GM23338 (cell line): ENCODE data around the gene C1orf216. TPM values are rescaled to one million over a fixed set of nuclear protein-coding genes. Genes with fewer than 3 reads are reported as not detected.
A peak's percentile ranks its signal among the peaks of the same experiment; 100 is the strongest.

ENCODE experiments used
- ATAC-seq: fragments of 200-7000 bp; cut with Tn5 transposase; 3 replicates; pipeline ENCODE4 v1.9.1; 2020
- DNase-seq: peaks from one replicate; pipeline ENCODE4 v3.0.0-alpha.2; 2015; ENCODE audit warnings: low spot score
- H2AFZ ChIP-seq: fragments of 200-600 bp; sonication (generic); 2 replicates; pipeline ENCODE4 v1.8.0; 2016; ENCODE audit warnings: antibody characterized with exemption, mild to moderate bottlenecking, moderate library complexity
- H3F3A ChIP-seq: fragments of 200-600 bp; sonication (generic); replicated peaks from 2 replicates; pipeline ENCODE4 v1.8.0; 2017; ENCODE audit warnings: antibody characterized with exemption, mixed run types, low read depth
- H3K27ac ChIP-seq: fragments of 200-600 bp; sonication (generic); 2 replicates; pipeline ENCODE4 v1.6.1; 2016; ENCODE audit warnings: low read depth
- H3K27me3 ChIP-seq: fragments of 200-600 bp; sonication (generic); 2 replicates; pipeline ENCODE4 v1.8.0; 2016; ENCODE audit warnings: mild to moderate bottlenecking, mixed run types, moderate library complexity; ENCODE audit not compliant: insufficient read depth
- H3K36me3 ChIP-seq: fragments of 200-600 bp; sonication (generic); 2 replicates; pipeline ENCODE4 v1.8.0; 2016; ENCODE audit warnings: mild to moderate bottlenecking; ENCODE audit not compliant: insufficient read depth
- H3K4me1 ChIP-seq: fragments of 200-600 bp; sonication (generic); 2 replicates; pipeline ENCODE4 v1.8.0; 2016; ENCODE audit warnings: mild to moderate bottlenecking, moderate library complexity; ENCODE audit not compliant: insufficient read depth
- H3K4me2 ChIP-seq: fragments of 200-600 bp; sonication (generic); 2 replicates; pipeline ENCODE4 v1.7.1; 2017; ENCODE audit warnings: mixed run types
- H3K4me3 ChIP-seq: fragments of 200-600 bp; sonication (generic); 2 replicates; pipeline ENCODE4 v1.6.1; 2016; ENCODE audit warnings: mixed run types
- H3K79me2 ChIP-seq: fragments of 200-600 bp; sonication (generic); replicated peaks from 2 replicates; pipeline ENCODE4 v1.8.0; 2017; ENCODE audit warnings: mild to moderate bottlenecking; ENCODE audit not compliant: insufficient read depth
- H3K9me2 ChIP-seq: fragments of 200-600 bp; sonication (generic); 2 replicates; pipeline ENCODE4 v1.8.0; 2017; ENCODE audit not compliant: insufficient read depth
- H4K20me1 ChIP-seq: fragments of 200-600 bp; sonication (generic); replicated peaks from 2 replicates; pipeline ENCODE4 v1.8.0; 2017; ENCODE audit warnings: mild to moderate bottlenecking; ENCODE audit not compliant: insufficient read depth
- H3K27ac Mint-ChIP-seq: 2 replicates; pipeline ENCODE4 v1.8.0; 2020; ENCODE audit warnings: inconsistent platforms, mild to moderate bottlenecking, moderate library complexity, mixed read lengths
- H3K27me3 Mint-ChIP-seq: 3 replicates; pipeline ENCODE4 v1.8.0; 2022; ENCODE audit warnings: low read depth, mild to moderate bottlenecking, moderate library complexity, mixed read lengths, inconsistent platforms; ENCODE audit not compliant: insufficient read depth, poor library complexity
- H3K36me3 Mint-ChIP-seq: 3 replicates; pipeline ENCODE4 v1.8.0; 2021; ENCODE audit warnings: low read depth, mild to moderate bottlenecking, inconsistent platforms, moderate library complexity, mixed read lengths
- H3K4me1 Mint-ChIP-seq: 3 replicates; pipeline ENCODE4 v1.8.0; 2020; ENCODE audit warnings: mild to moderate bottlenecking, inconsistent platforms, mixed read lengths
- H3K4me3 Mint-ChIP-seq: 3 replicates; pipeline ENCODE4 v1.8.0; 2021; ENCODE audit warnings: moderate library complexity, mild to moderate bottlenecking, inconsistent platforms, mixed read lengths
- H3K9me3 Mint-ChIP-seq: 3 replicates; pipeline ENCODE4 v1.8.0; 2020; ENCODE audit warnings: moderate library complexity, mild to moderate bottlenecking, inconsistent platforms, mixed read lengths
- CREB1 ChIP-seq: fragments of 250-450 bp; sonication (Bioruptor Pico); IDR thresholded peaks from 2 replicates; pipeline ENCODE4 v1.5.0; 2020; ENCODE audit warnings: low read depth, mild to moderate bottlenecking, moderate library complexity
- EZH2 ChIP-seq: fragments of 200-600 bp; sonication (generic); IDR thresholded peaks from one replicate; pipeline ENCODE4 v1.8.0; 2017; ENCODE audit warnings: antibody characterized with exemption, mild to moderate bottlenecking, low read depth; ENCODE audit not compliant: unreplicated experiment
- EZH2phosphoT487 ChIP-seq: fragments of 200-600 bp; sonication (generic); IDR thresholded peaks from one replicate; pipeline ENCODE4 v1.8.1; 2018; ENCODE audit warnings: antibody characterized with exemption; ENCODE audit not compliant: unreplicated experiment
- JUNB ChIP-seq: IDR thresholded peaks from one replicate; pipeline ENCODE4 v1.6.1; 2016; ENCODE audit warnings: antibody characterized with exemption; ENCODE audit not compliant: unreplicated experiment
- NANOG ChIP-seq: IDR thresholded peaks from 2 replicates; pipeline ENCODE4 v1.6.1; 2016; ENCODE audit warnings: antibody characterized with exemption, borderline replicate concordance
- POLR2AphosphoS5 ChIP-seq: IDR thresholded peaks from 2 replicates; pipeline ENCODE4 v1.6.1; 2016; ENCODE audit warnings: antibody characterized with exemption, low read depth
- STAT1 ChIP-seq: IDR thresholded peaks from one replicate; pipeline ENCODE4 v1.6.1; 2016; ENCODE audit warnings: antibody characterized with exemption; ENCODE audit not compliant: unreplicated experiment
- ZNF114 ChIP-seq: fragments of 250-450 bp; sonication (Bioruptor Pico); IDR thresholded peaks from 2 replicates; pipeline ENCODE4 v1.5.0; 2020; ENCODE audit warnings: mild to moderate bottlenecking, moderate library complexity
- ZNF331 ChIP-seq: fragments of 250-450 bp; sonication (Bioruptor Pico); IDR thresholded peaks from 2 replicates; pipeline ENCODE4 v1.5.0; 2020; ENCODE audit warnings: low read depth, mild to moderate bottlenecking, moderate library complexity
- polyA plus RNA-seq: library from polyadenylated mRNA; unstranded; fragments of >200 nt; fragmentation: Nextera tagmentation; extraction: Ambion mirVana; gene quantifications from 2 replicates; pipeline ENCODE4 v1.2.1, GENCODE V29; 2016
- total RNA-seq: library from RNA; depleted of rRNA; stranded (reverse); fragments of >200 nt; shearing (Covaris generic); gene quantifications from 2 replicates; pipeline ENCODE4 v1.2.3, GENCODE V29; 2014
- TF ChIP-seq, protein P1 (sequence below): IDR thresholded peaks from 2 replicates; pipeline ENCODE4 v1.6.1; 2016; ENCODE audit warnings: antibody characterized with exemption
- TF ChIP-seq, protein P2 (sequence below): fragments of 250-450 bp; sonication (Bioruptor Pico); IDR thresholded peaks from 2 replicates; pipeline ENCODE4 v1.5.0; 2020; ENCODE audit warnings: mild to moderate bottlenecking, moderate library complexity
- TF ChIP-seq, protein P3 (sequence below): IDR thresholded peaks from one replicate; pipeline ENCODE4 v1.6.1; 2018; ENCODE audit warnings: antibody characterized with exemption; ENCODE audit not compliant: unreplicated experiment
- TF ChIP-seq, protein P4 (sequence below), 2 experiments: fragments of 200-600 bp in 1 of 2; sonication (generic) in 1 of 2; conservative IDR thresholded peaks; 2 replicates each; pipeline versions ENCODE4 v1.5.1 to v1.6.1; 2016 to 2017; ENCODE audit warnings: antibody characterized with exemption in 2 of 2, low read depth in 2 of 2, mild to moderate bottlenecking in 2 of 2, moderate library complexity in 1 of 2

Gene C1orf216
- total and polyA plus RNA-seq, 2 experiments from 2014 or later = 4.7 to 21.5 TPM

DNA sequence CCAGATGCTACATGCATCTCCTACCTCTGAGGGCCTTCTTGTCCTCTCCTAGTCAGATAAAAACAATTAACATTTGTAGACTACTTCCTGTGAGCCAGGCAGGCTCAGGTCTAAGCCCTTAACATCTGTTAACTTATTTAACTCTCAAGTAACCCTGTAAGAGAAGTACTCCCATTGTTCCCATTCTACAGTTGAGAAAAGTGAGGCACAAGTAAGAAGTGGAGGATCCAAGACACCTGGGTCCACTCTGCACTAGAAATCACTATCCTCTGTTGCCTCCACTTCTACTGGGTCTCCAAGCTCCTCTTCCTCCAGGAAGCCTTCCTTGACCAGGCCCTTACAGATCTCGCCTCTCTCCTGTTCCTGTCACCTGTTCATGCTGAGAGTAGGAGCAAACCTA is 9.7 kb downstream of the C1orf216 start:
- no peak overlapping the region; the same call in 1 of the 2 replicates for H2AFZ ChIP-seq
- no peak overlapping the region for H3K27ac ChIP-seq
- TF ChIP-seq ZNF331 (no peak), NANOG (no peak), ZNF114 (CRISPR knock-in tag) (no peak), POLR2AphosphoS5 (no peak), EZH2 (no peak), CREB1 (CRISPR knock-in tag) (no peak), EZH2phosphoT487 (no peak), STAT1 (no peak), JUNB (no peak)
- TF ChIP-seq, protein P1, sequence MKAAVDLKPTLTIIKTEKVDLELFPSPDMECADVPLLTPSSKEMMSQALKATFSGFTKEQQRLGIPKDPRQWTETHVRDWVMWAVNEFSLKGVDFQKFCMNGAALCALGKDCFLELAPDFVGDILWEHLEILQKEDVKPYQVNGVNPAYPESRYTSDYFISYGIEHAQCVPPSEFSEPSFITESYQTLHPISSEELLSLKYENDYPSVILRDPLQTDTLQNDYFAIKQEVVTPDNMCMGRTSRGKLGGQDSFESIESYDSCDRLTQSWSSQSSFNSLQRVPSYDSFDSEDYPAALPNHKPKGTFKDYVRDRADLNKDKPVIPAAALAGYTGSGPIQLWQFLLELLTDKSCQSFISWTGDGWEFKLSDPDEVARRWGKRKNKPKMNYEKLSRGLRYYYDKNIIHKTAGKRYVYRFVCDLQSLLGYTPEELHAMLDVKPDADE = no peak
- TF ChIP-seq, protein P2, sequence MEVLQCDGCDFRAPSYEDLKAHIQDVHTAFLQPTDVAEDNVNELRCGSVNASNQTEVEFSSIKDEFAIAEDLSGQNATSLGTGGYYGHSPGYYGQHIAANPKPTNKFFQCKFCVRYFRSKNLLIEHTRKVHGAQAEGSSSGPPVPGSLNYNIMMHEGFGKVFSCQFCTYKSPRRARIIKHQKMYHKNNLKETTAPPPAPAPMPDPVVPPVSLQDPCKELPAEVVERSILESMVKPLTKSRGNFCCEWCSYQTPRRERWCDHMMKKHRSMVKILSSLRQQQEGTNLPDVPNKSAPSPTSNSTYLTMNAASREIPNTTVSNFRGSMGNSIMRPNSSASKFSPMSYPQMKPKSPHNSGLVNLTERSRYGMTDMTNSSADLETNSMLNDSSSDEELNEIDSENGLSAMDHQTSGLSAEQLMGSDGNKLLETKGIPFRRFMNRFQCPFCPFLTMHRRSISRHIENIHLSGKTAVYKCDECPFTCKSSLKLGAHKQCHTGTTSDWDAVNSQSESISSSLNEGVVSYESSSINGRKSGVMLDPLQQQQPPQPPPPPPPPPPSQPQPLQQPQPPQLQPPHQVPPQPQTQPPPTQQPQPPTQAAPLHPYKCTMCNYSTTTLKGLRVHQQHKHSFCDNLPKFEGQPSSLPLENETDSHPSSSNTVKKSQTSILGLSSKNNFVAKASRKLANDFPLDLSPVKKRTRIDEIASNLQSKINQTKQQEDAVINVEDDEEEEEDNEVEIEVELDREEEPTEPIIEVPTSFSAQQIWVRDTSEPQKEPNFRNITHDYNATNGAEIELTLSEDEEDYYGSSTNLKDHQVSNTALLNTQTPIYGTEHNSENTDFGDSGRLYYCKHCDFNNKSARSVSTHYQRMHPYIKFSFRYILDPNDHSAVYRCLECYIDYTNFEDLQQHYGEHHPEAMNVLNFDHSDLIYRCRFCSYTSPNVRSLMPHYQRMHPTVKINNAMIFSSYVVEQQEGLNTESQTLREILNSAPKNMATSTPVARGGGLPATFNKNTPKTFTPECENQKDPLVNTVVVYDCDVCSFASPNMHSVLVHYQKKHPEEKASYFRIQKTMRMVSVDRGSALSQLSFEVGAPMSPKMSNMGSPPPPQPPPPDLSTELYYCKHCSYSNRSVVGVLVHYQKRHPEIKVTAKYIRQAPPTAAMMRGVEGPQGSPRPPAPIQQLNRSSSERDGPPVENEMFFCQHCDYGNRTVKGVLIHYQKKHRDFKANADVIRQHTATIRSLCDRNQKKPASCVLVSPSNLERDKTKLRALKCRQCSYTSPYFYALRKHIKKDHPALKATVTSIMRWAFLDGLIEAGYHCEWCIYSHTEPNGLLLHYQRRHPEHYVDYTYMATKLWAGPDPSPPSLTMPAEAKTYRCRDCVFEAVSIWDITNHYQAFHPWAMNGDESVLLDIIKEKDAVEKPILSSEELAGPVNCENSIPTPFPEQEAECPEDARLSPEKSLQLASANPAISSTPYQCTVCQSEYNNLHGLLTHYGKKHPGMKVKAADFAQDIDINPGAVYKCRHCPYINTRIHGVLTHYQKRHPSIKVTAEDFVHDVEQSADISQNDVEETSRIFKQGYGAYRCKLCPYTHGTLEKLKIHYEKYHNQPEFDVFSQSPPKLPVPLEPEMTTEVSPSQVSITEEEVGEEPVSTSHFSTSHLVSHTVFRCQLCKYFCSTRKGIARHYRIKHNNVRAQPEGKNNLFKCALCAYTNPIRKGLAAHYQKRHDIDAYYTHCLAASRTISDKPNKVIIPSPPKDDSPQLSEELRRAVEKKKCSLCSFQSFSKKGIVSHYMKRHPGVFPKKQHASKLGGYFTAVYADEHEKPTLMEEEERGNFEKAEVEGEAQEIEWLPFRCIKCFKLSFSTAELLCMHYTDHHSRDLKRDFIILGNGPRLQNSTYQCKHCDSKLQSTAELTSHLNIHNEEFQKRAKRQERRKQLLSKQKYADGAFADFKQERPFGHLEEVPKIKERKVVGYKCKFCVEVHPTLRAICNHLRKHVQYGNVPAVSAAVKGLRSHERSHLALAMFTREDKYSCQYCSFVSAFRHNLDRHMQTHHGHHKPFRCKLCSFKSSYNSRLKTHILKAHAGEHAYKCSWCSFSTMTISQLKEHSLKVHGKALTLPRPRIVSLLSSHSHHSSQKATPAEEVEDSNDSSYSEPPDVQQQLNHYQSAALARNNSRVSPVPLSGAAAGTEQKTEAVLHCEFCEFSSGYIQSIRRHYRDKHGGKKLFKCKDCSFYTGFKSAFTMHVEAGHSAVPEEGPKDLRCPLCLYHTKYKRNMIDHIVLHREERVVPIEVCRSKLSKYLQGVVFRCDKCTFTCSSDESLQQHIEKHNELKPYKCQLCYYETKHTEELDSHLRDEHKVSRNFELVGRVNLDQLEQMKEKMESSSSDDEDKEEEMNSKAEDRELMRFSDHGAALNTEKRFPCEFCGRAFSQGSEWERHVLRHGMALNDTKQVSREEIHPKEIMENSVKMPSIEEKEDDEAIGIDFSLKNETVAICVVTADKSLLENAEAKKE (CRISPR knock-in tag) = no peak
- TF ChIP-seq, protein P3, sequence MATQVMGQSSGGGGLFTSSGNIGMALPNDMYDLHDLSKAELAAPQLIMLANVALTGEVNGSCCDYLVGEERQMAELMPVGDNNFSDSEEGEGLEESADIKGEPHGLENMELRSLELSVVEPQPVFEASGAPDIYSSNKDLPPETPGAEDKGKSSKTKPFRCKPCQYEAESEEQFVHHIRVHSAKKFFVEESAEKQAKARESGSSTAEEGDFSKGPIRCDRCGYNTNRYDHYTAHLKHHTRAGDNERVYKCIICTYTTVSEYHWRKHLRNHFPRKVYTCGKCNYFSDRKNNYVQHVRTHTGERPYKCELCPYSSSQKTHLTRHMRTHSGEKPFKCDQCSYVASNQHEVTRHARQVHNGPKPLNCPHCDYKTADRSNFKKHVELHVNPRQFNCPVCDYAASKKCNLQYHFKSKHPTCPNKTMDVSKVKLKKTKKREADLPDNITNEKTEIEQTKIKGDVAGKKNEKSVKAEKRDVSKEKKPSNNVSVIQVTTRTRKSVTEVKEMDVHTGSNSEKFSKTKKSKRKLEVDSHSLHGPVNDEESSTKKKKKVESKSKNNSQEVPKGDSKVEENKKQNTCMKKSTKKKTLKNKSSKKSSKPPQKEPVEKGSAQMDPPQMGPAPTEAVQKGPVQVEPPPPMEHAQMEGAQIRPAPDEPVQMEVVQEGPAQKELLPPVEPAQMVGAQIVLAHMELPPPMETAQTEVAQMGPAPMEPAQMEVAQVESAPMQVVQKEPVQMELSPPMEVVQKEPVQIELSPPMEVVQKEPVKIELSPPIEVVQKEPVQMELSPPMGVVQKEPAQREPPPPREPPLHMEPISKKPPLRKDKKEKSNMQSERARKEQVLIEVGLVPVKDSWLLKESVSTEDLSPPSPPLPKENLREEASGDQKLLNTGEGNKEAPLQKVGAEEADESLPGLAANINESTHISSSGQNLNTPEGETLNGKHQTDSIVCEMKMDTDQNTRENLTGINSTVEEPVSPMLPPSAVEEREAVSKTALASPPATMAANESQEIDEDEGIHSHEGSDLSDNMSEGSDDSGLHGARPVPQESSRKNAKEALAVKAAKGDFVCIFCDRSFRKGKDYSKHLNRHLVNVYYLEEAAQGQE = no peak
- TF ChIP-seq, protein P4, sequence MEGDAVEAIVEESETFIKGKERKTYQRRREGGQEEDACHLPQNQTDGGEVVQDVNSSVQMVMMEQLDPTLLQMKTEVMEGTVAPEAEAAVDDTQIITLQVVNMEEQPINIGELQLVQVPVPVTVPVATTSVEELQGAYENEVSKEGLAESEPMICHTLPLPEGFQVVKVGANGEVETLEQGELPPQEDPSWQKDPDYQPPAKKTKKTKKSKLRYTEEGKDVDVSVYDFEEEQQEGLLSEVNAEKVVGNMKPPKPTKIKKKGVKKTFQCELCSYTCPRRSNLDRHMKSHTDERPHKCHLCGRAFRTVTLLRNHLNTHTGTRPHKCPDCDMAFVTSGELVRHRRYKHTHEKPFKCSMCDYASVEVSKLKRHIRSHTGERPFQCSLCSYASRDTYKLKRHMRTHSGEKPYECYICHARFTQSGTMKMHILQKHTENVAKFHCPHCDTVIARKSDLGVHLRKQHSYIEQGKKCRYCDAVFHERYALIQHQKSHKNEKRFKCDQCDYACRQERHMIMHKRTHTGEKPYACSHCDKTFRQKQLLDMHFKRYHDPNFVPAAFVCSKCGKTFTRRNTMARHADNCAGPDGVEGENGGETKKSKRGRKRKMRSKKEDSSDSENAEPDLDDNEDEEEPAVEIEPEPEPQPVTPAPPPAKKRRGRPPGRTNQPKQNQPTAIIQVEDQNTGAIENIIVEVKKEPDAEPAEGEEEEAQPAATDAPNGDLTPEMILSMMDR (conservative IDR thresholded peaks at IDR 0.05; ENCODE audit: low read depth in 2 of 2) = no peak
- H4K20me1 ChIP-seq = no peaks in the 10 kb centered on the region; the same call in 1 of the 2 replicates
- H3K4me1 Mint-ChIP-seq = peaks cover 23% of the 10 kb centered on the region
- no peaks in the 10 kb centered on the region; the same call in 1 of the 2 replicates for H3K36me3 ChIP-seq
- ATAC-seq (no peak), DNase-seq (no peak)
- no peaks in the 10 kb centered on the region for H3K79me2 ChIP-seq
- H3K27ac Mint-ChIP-seq = no peak overlapping the region
- peak overlapping the region; percentile 92 for H3K4me2 ChIP-seq
- peaks cover 4% of the 10 kb centered on the region; the same call in 1 of the 2 replicates for H3F3A ChIP-seq
- H3K9me2 ChIP-seq = no peaks in the 10 kb centered on the region
- no peaks in the 10 kb centered on the region for H3K9me3 Mint-ChIP-seq
- peak overlapping the region; percentile 80 for H3K4me3 Mint-ChIP-seq
- H3K4me3 ChIP-seq = peak overlapping the region; percentile 74
- H3K4me1 ChIP-seq = peaks cover 7% of the 10 kb centered on the region; the same call in 1 of the 2 replicates
- peaks cover 22% of the 10 kb centered on the region; the same call in 1 of the 2 replicates for H3K27me3 ChIP-seq
- H3K36me3 Mint-ChIP-seq = no peaks in the 10 kb centered on the region; the same call in 2 of the 3 replicates
- peaks cover 33% of the 10 kb centered on the region for H3K27me3 Mint-ChIP-seq
